GM10248 (cell line): ENCODE data around the gene SYNE1.
"Not testable (repeated sequence)": the region's sequence is repeated elsewhere in the genome, so short reads cannot be mapped to it uniquely, and the experiment has no call there.

Experiments used
- CTCF ChIA-PET: fragments of 300-600 bp; sonication (Branson Sonifier 250); formaldehyde crosslinking; extraction: SDS; loops from one replicate; lab custom pipeline; 2021; ENCODE audit warnings: antibody characterized with exemption; lab: Yijun Ruan, JAX
- POLR2A ChIA-PET: fragments of 350-650 bp; sonication (Branson Sonifier 250); formaldehyde crosslinking; extraction: SDS; loops from one replicate; lab custom pipeline; 2020; ENCODE audit warnings: antibody characterized with exemption; lab: Yijun Ruan, JAX
- DNase-seq: peaks from one replicate; pipeline ENCODE4 v3.0.0; 2012; ENCODE audit errors: extremely low spot score
- TF ChIP-seq, protein P1 (sequence below): IDR thresholded peaks from 2 replicates; pipeline ENCODE4 v1.5.1; 2012; ENCODE audit warnings: mild to moderate bottlenecking, low read depth; ENCODE audit errors: extremely low read depth, missing control alignments, control extremely low read depth

Gene SYNE1

DNA sequence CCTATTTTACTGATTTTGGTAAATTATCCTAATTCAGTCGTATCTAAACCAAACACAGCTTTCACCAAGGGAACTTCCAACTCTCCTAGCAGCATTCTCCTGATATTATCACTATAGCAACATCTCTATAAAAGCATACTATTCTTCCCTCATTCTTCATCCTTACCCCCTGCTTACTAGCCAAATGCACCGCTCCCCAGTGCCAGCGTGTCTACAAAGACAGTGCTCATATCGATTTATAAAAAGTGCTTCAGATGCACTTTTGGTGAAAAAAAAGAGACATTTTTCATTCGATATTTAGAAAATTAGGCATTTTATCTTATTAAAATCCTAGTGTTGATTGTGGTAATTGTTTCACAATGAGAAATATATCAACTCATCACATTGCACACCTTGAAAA lies 74.0 kb downstream of the SYNE1 start:
- POLR2A ChIA-PET, result no interaction called here
- no peak for DNase-seq
- CTCF ChIA-PET, result no interaction called here
- TF ChIP-seq, protein P1, sequence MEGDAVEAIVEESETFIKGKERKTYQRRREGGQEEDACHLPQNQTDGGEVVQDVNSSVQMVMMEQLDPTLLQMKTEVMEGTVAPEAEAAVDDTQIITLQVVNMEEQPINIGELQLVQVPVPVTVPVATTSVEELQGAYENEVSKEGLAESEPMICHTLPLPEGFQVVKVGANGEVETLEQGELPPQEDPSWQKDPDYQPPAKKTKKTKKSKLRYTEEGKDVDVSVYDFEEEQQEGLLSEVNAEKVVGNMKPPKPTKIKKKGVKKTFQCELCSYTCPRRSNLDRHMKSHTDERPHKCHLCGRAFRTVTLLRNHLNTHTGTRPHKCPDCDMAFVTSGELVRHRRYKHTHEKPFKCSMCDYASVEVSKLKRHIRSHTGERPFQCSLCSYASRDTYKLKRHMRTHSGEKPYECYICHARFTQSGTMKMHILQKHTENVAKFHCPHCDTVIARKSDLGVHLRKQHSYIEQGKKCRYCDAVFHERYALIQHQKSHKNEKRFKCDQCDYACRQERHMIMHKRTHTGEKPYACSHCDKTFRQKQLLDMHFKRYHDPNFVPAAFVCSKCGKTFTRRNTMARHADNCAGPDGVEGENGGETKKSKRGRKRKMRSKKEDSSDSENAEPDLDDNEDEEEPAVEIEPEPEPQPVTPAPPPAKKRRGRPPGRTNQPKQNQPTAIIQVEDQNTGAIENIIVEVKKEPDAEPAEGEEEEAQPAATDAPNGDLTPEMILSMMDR, result no peak

DNA sequence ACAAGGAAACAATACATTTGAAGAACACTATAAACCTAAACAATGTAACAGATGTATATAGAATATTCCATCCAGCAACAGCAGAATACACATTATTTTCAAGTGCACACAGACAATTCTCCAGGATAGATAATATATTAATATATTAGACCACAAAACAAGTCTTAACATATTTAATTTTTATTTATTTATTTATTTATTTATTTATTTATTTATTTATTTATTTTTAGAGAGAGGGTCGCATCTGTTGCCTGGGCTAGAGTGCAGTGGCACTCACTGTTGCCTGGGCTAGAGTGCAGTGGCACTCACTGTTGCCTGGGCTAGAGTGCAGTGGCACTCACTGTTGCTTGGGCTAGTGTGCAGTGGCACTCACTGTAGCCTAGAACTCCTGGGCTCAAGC lies 78.4 kb downstream of the SYNE1 start:
- CTCF ChIA-PET, POLR2A ChIA-PET, DNase-seq: not testable (repeated sequence)

DNA sequence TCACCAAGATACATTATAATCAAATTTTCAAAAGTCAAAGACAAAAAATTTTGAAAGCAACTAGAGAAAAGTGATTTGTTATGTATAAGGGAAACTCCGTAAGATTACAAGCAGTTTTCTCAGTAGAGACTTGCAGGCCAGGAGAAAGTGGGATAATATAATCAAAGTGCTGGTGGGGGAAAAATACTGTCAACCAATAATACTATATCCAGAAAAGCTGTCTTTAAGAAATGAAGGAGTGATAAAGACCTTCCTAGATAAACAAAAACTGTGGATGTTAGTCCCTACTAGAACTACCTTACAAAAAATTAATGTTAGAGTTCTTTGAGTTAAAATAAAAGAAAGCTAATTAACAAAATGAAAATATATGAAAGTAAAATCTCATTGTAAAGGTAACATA lies 79.7 kb downstream of the SYNE1 start:
- DNase-seq, result no peak
- ChIA-PET POLR2A (no interaction called here), CTCF (interaction anchor here (1.0 to 1.3 kb wide), 3 partner anchors 17 to 112 kb away, joined by 3 to 4 read pairs (median 3); no protein-coding TSS in a partner anchor)
- TF ChIP-seq, protein P1, result no peak

DNA sequence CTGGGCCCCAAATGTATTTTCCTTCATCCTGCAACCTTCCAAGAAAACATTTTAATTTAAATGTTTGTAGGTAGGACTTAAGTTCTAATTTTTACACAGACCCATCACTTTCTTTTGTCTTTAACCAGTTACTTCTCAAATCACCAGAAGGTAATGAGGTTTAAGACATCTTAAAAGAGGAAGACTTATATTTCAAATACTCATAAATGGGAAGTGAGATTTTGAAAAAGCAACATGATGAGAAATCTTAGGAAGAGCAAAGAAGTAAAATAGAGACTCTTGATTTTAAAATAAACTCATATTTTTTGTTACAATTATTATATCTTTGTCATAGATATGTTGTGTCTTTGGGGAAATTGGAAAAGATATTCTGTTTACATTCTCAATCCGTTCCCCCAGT lies 82.3 kb downstream of the SYNE1 start:
- no peak for DNase-seq
- POLR2A ChIA-PET, result no interaction called here
- TF ChIP-seq, protein P1, result no peak
- CTCF ChIA-PET, result interaction anchor here (1.1 kb wide), 1 partner anchor 14 kb away, joined by 3 read pairs; no protein-coding TSS in a partner anchor

DNA sequence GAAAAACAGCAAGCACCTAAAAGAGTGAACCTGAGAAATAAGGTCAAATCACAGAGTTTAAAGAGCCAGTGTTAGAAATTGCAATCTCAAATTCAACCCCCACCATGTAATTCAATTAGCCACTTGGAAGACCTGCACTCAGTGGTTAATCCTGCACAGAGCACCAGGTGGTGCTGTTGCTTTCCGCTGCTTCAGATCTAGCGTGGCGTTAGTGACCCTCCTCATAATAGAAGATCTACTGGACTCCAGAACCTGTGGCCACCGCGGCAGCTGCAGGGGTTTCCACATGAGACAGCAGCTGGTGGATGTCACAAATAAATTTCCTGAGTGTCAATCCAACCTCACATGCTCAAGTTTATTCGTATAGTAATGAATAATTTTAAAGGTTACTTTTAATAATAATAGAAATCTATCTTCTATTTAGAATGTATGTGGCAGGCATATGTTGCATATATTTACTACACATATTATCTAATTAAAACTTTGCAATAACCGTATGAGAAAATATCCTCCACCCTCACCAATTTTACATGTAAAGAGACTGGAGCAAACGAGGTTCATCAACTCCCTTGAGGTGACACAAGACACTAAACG lies 84.4 kb downstream of the SYNE1 start:
- TF ChIP-seq, protein P1, result peak; percentile 81
- ChIA-PET POLR2A (no interaction called here), CTCF (interaction anchor here (0.9 to 2.6 kb wide), 10 partner anchors 9 to 395 kb away, joined by 3 to 10 read pairs (median 4); no protein-coding TSS in a partner anchor)
- DNase-seq, result peak; percentile 34

DNA sequence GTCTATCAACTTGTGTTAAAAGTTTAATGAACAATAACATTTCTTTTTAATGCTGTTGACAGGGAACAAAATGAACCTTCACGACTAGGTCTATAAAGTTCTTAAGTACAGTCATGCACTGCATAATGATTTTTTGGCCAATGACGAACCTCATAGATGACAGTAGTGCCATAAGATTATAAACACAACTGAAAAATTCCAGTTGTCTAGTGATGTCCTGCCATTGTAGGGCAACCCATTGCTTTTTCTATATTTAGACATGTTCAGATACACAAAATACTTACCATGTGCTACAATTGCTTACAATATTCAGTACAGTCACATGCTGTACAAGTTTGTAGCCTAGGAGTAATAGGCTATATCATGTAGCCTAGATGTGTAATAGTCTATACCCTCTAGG lies 93.6 kb downstream of the SYNE1 start:
- POLR2A ChIA-PET, result no interaction called here
- CTCF ChIA-PET, result interaction anchor here (1.0 kb wide), 1 partner anchor 9 kb away, joined by 3 read pairs; no protein-coding TSS in a partner anchor
- TF ChIP-seq, protein P1, result no peak
- DNase-seq, result no peak

DNA sequence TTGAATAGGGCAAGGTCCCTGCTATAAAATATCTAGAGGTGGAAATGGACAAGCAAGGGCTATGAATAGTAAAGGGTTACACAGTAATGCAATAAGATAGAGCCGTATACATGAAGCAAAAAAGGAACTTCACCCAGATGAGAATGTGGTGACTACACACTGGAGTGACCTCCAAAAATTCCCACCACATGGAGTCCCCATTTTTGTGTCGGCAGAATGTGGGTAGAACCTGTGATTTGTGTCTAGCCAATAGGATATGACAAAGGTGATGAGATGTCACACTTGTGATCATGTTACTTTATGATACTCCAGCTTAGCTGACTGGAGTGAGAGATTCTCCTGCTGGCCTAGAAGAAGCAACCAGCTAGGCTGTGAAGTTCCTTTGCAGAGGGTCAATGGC lies 96.8 kb downstream of the SYNE1 start:
- POLR2A ChIA-PET, result no interaction called here
- TF ChIP-seq, protein P1, result no peak
- CTCF ChIA-PET, result interaction anchor here (2.4 kb wide), 1 partner anchor 12 kb away, joined by 8 read pairs; no protein-coding TSS in a partner anchor
- no peak for DNase-seq
